CD14-positive monocyte (primary cell): ENCODE data around the gene HSH2D. TPM values are rescaled to one million over a fixed set of nuclear protein-coding genes. Genes with fewer than 3 reads are reported as not detected.

Experiments used
- DNase-seq, 3 donors: peaks; one replicate each; pipeline ENCODE4 v3.0.0-alpha.2; 2011 to 2022
- H2AFZ ChIP-seq: 2 replicates; pipeline ENCODE4 v1.6.0; 2012; ENCODE audit warnings: mild to moderate bottlenecking, low read depth, low read length, inconsistent platforms; ENCODE audit not compliant: insufficient read depth, poor library complexity, severe bottlenecking
- H3K27ac ChIP-seq, 2 donors: 1 replicate in 1 of 2; 2 replicates in 1 of 2; pipeline ENCODE4 v1.5.1; 2012 to 2013; ENCODE audit warnings: low read length in 2 of 2, control low read depth in 1 of 2, inconsistent platforms in 1 of 2, low read depth in 1 of 2, mild to moderate bottlenecking in 1 of 2
- H3K27me3 ChIP-seq, 2 donors: one replicate each; pipeline versions ENCODE4 v1.6.0 to v1.6.1; 2011 to 2013; ENCODE audit warnings: low read length in 2 of 2; ENCODE audit not compliant: control insufficient read depth in 2 of 2, insufficient read depth in 2 of 2
- H3K36me3 ChIP-seq, 2 donors: replicated peaks in 1 of 2; 1 replicate in 1 of 2; 2 replicates in 1 of 2; pipeline versions ENCODE4 v1.5.1 to v1.6.1; 2012 to 2013; ENCODE audit warnings: low read length in 2 of 2, control low read depth in 1 of 2, inconsistent platforms in 1 of 2, mild to moderate bottlenecking in 1 of 2; ENCODE audit not compliant: insufficient read depth in 2 of 2, control insufficient read depth in 1 of 2
- H3K4me1 ChIP-seq, 2 donors: 1 replicate in 1 of 2; 2 replicates in 1 of 2; pipeline versions ENCODE4 v1.5.1 to v1.6.1; 2012 to 2013; ENCODE audit warnings: low read length in 2 of 2, control low read depth in 1 of 2, inconsistent platforms in 1 of 2, mild to moderate bottlenecking in 1 of 2, moderate library complexity in 1 of 2; ENCODE audit not compliant: insufficient read depth in 2 of 2, control insufficient read depth in 1 of 2
- H3K4me2 ChIP-seq: replicated peaks from 2 replicates; pipeline ENCODE3; 2012; ENCODE audit warnings: low read length, moderate library complexity, mild to moderate bottlenecking; ENCODE audit not compliant: poor library complexity, severe bottlenecking; ENCODE audit errors: extremely low read depth
- H3K4me3 ChIP-seq, 3 experiments: fragments of 200-600 bp in 1 of 3; sonication (generic) in 1 of 3; replicated peaks in 1 of 3; 1 replicate in 2 of 3; 2 replicates in 1 of 3; pipeline ENCODE4 v1.5.1; 2011 to 2013; ENCODE audit warnings: low read length in 3 of 3, mild to moderate bottlenecking in 3 of 3, control low read depth in 2 of 3, low read depth in 2 of 3, inconsistent platforms in 1 of 3, moderate library complexity in 1 of 3
- H3K79me2 ChIP-seq: 2 replicates; pipeline ENCODE4 v1.6.0; 2012; ENCODE audit warnings: mild to moderate bottlenecking, control low read depth, inconsistent platforms, low read length, moderate library complexity; ENCODE audit not compliant: insufficient read depth
- H3K9ac ChIP-seq: 2 replicates; pipeline ENCODE4 v1.6.0; 2017; ENCODE audit warnings: low read length, mild to moderate bottlenecking; ENCODE audit not compliant: insufficient read depth, poor library complexity, severe bottlenecking
- H3K9me3 ChIP-seq, 2 donors: replicated peaks in 1 of 2; 1 replicate in 1 of 2; 2 replicates in 1 of 2; pipeline versions ENCODE4 v1.5.1 to v1.6.1; 2012 to 2013; ENCODE audit warnings: low read length in 2 of 2, control low read depth in 1 of 2; ENCODE audit not compliant: control insufficient read depth in 1 of 2, insufficient read depth in 1 of 2
- H4K20me1 ChIP-seq: 2 replicates; pipeline ENCODE4 v1.6.0; 2012; ENCODE audit warnings: mild to moderate bottlenecking, low read length, control low read depth, moderate library complexity; ENCODE audit not compliant: insufficient read depth
- H3K27ac Mint-ChIP-seq, 7 donors: one replicate each; pipeline ENCODE4 v1.8.0; 2020; ENCODE audit warnings: mild to moderate bottlenecking in 7 of 7, mixed read lengths in 7 of 7, moderate library complexity in 6 of 7, inconsistent platforms in 2 of 7
- H3K27me3 Mint-ChIP-seq, 3 donors: one replicate each; pipeline ENCODE4 v1.8.0; 2021 to 2022; ENCODE audit warnings: low read depth in 3 of 3, mild to moderate bottlenecking in 3 of 3, mixed read lengths in 3 of 3, moderate library complexity in 3 of 3, inconsistent platforms in 1 of 3
- H3K36me3 Mint-ChIP-seq, 2 donors: one replicate each; pipeline ENCODE4 v1.8.0; 2020; ENCODE audit warnings: mixed read lengths in 2 of 2, inconsistent platforms in 1 of 2, mild to moderate bottlenecking in 1 of 2
- H3K4me1 Mint-ChIP-seq: one replicate; pipeline ENCODE4 v1.8.0; 2020; ENCODE audit warnings: mild to moderate bottlenecking, mixed read lengths
- H3K4me3 Mint-ChIP-seq, 2 donors: one replicate each; pipeline ENCODE4 v1.8.0; 2020; ENCODE audit warnings: mild to moderate bottlenecking in 2 of 2, mixed read lengths in 2 of 2, moderate library complexity in 1 of 2
- H3K9me3 Mint-ChIP-seq, 7 donors: one replicate each; pipeline ENCODE4 v1.8.0; 2020 to 2022; ENCODE audit warnings: mixed read lengths in 7 of 7, mild to moderate bottlenecking in 6 of 7, moderate library complexity in 6 of 7, inconsistent platforms in 2 of 7
- WGBS: methylation state at CpG from one replicate; pipeline ENCODE4 v1.1.5; 2013; ENCODE audit warnings: missing lambda C conversion rate; ENCODE audit not compliant: insufficient coverage; 5-methylcytosine and 5-hydroxymethylcytosine counted together
- intact Hi-C, 2 donors: fragments of 100-400 bp; cut with micrococcal nuclease; formaldehyde crosslinking; loops; one replicate each; pipeline versions ENCODE4 v1.15.0 to v1.15.1; 2023
- polyA plus RNA-seq, 3 donors: library from polyadenylated mRNA; depleted of rRNA in 1 of 3; unstranded in 2 of 3; stranded (reverse) in 1 of 3; fragments of 300-500 nt in 2 of 3; fragments of >200 nt in 1 of 3; fragmentation: Illumina TruSeq in 2 of 3; gene quantifications; 1 replicate in 2 of 3; 2 replicates in 1 of 3; pipeline ENCODE4 v1.2.3, GENCODE V29; 2012 to 2021
- TF ChIP-seq, protein P1 (sequence below): fragments of 200-600 bp; IDR thresholded peaks from one replicate; pipeline ENCODE4 v1.8.0; 2022; ENCODE audit warnings: antibody characterized with exemption, mild to moderate bottlenecking

Gene HSH2D
- polyA plus RNA-seq, 3 donors, result 13.8 to 106 (median 16.7) TPM

DNA sequence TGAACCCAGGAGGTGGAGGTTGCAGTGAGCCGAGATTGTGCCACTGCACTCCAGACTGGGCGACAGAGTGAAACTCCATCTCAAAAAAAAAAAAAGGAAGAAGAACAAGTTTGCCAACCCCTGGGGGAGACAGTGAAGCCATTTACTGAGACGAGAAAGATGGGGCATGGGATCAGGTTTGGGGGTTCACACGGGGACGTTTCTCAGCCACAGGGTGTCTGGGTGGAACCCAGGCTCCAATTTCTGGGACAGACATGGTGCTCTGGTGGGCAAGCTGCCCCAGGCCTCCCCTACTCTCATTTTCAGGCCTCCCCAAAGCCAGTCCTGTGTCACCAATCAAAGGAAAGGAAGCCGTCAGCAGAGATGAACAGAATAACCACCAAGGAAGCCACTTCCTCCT, 13.4 kb downstream of the HSH2D start:
- peaks cover 64% of the 10 kb centered on the region for H3K4me1 Mint-ChIP-seq
- H3K4me3 ChIP-seq, result no peak overlapping the region
- H3K27me3 ChIP-seq, result no peaks in the 10 kb centered on the region
- no peak overlapping the region for H3K4me3 Mint-ChIP-seq
- peak overlapping the region; percentile 56 to 88 (median 74) for H3K27ac Mint-ChIP-seq
- no peak overlapping the region for H2AFZ ChIP-seq
- peak overlapping the region; percentile 24 to 38 for H3K27ac ChIP-seq
- no peak overlapping the region for H3K4me2 ChIP-seq
- peaks cover 0 to 3% (median 0%) of the 10 kb centered on the region in 7 donors for H3K9me3 Mint-ChIP-seq
- H3K36me3 Mint-ChIP-seq, result peaks cover 52 to 63% of the 10 kb centered on the region in 2 donors
- no peak overlapping the region for H3K9ac ChIP-seq
- H3K79me2 ChIP-seq, result peaks cover 32% of the 10 kb centered on the region
- H3K4me1 ChIP-seq, result peaks cover 22 to 70% of the 10 kb centered on the region in 2 donors
- 10% methylated on average over 2 of the region's 6 CpGs for WGBS
- no peak for DNase-seq
- H3K27me3 Mint-ChIP-seq, result peaks cover 0 to 2% (median 0%) of the 10 kb centered on the region in 3 donors
- peaks cover 3% of the 10 kb centered on the region for H4K20me1 ChIP-seq
- intact Hi-C loops, result no loop called here
- no peaks in the 10 kb centered on the region for H3K9me3 ChIP-seq
- peaks cover 48 to 63% of the 10 kb centered on the region in 2 donors for H3K36me3 ChIP-seq
- TF ChIP-seq, protein P1, sequence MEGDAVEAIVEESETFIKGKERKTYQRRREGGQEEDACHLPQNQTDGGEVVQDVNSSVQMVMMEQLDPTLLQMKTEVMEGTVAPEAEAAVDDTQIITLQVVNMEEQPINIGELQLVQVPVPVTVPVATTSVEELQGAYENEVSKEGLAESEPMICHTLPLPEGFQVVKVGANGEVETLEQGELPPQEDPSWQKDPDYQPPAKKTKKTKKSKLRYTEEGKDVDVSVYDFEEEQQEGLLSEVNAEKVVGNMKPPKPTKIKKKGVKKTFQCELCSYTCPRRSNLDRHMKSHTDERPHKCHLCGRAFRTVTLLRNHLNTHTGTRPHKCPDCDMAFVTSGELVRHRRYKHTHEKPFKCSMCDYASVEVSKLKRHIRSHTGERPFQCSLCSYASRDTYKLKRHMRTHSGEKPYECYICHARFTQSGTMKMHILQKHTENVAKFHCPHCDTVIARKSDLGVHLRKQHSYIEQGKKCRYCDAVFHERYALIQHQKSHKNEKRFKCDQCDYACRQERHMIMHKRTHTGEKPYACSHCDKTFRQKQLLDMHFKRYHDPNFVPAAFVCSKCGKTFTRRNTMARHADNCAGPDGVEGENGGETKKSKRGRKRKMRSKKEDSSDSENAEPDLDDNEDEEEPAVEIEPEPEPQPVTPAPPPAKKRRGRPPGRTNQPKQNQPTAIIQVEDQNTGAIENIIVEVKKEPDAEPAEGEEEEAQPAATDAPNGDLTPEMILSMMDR, result no peak

DNA sequence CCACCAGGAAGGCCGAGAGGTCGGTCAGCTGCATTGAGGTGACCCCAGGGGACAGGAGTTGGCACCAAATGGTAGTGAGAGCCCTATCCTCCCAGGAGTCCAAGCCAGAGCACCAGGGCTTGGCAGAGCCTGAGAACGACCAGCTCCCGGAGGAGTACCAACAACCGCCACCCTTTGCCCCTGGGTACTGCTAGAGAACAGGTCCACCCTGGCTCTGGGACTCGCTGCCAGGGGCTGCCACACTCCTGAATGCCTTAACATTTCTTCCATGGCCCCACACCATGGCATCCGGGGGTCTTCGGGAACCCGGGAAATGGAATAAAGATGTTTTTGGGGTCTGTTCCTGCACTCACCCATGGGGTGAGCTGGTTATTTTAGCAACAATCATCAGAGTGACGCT, 14.1 kb downstream of the HSH2D start:
- Histone ChIP-seq H3K9ac (no peak overlapping the region), H3K79me2 (peaks cover 25% of the 10 kb centered on the region), H2AFZ (no peak overlapping the region), H4K20me1 (peaks cover 3% of the 10 kb centered on the region), H3K27me3 (no peaks in the 10 kb centered on the region), H3K4me2 (no peak overlapping the region), H3K36me3 (peaks cover 46 to 56% of the 10 kb centered on the region in 2 donors), H3K27ac (peak overlapping the region in 1 of 2 donors; percentile 20), H3K4me3 (no peak overlapping the region), H3K4me1 (peaks cover 22 to 67% of the 10 kb centered on the region in 2 donors), H3K9me3 (no peaks in the 10 kb centered on the region)
- Mint-ChIP-seq H3K27me3 (peaks cover 0 to 2% (median 0%) of the 10 kb centered on the region in 3 donors), H3K36me3 (peaks cover 49 to 56% of the 10 kb centered on the region in 2 donors), H3K4me1 (peaks cover 65% of the 10 kb centered on the region), H3K9me3 (peaks cover 0 to 3% (median 0%) of the 10 kb centered on the region in 7 donors), H3K27ac (peak overlapping the region in 5 of 7 donors; percentile 56 to 81 (median 74)), H3K4me3 (no peak overlapping the region)
- DNase-seq, result no peak
- TF ChIP-seq, protein P1, result no peak
- intact Hi-C loops, result no loop called here
- WGBS, result 93% methylated on average over 5 of the region's 10 CpGs
